Liver (tissue), 9 donors: ENCODE data around the gene NIF3L1. TPM values are rescaled to one million over a fixed set of nuclear protein-coding genes. Genes with fewer than 3 reads are reported as not detected.

Source experiments
- DNase-seq: peaks from one replicate; pipeline ENCODE4 v3.0.0-alpha.2; 2017; ENCODE audit warnings: low spot score
- H3K27ac ChIP-seq, 2 donors: one replicate each; pipeline ENCODE4 v1.7.0; 2013; ENCODE audit warnings: inconsistent platforms in 2 of 2, low read length in 2 of 2, control low read depth in 1 of 2, low read depth in 1 of 2, mild to moderate bottlenecking in 1 of 2
- H3K27me3 ChIP-seq, 4 donors: one replicate each; pipeline versions ENCODE4 v1.6.1 to v1.7.0; 2013; ENCODE audit warnings: low read length in 3 of 4, inconsistent platforms in 1 of 4, mild to moderate bottlenecking in 1 of 4, moderate library complexity in 1 of 4; ENCODE audit not compliant: control insufficient read depth in 4 of 4, insufficient read depth in 4 of 4
- H3K36me3 ChIP-seq, 4 donors: one replicate each; pipeline versions ENCODE4 v1.6.1 to v1.7.0; 2013; ENCODE audit warnings: low read length in 3 of 4, mild to moderate bottlenecking in 3 of 4, low read depth in 1 of 4, moderate library complexity in 1 of 4; ENCODE audit not compliant: control insufficient read depth in 4 of 4, insufficient read depth in 3 of 4
- H3K4me1 ChIP-seq, 4 donors: one replicate each; pipeline versions ENCODE4 v1.6.1 to v1.7.0; 2013; ENCODE audit warnings: low read length in 3 of 4, mild to moderate bottlenecking in 3 of 4, moderate library complexity in 1 of 4; ENCODE audit not compliant: control insufficient read depth in 4 of 4, insufficient read depth in 4 of 4
- H3K4me3 ChIP-seq, 3 donors: one replicate each; pipeline versions ENCODE4 v1.6.1 to v1.7.0; 2013; ENCODE audit warnings: low read length in 3 of 3, control low read depth in 1 of 3, low read depth in 1 of 3, mild to moderate bottlenecking in 1 of 3
- H3K9ac ChIP-seq, 2 donors: one replicate each; pipeline ENCODE4 v1.7.0; 2013; ENCODE audit warnings: low read length in 2 of 2, mild to moderate bottlenecking in 2 of 2, moderate library complexity in 2 of 2, control low read depth in 1 of 2, low read depth in 1 of 2
- H3K9me3 ChIP-seq, 4 donors: one replicate each; pipeline versions ENCODE4 v1.6.1 to v1.7.0; 2013; ENCODE audit warnings: low read length in 3 of 4; ENCODE audit not compliant: control insufficient read depth in 4 of 4
- EGR1 ChIP-seq, 2 donors: IDR thresholded peaks; 2 replicates each; pipeline ENCODE4 v1.6.1; 2016 to 2018; ENCODE audit warnings: antibody characterized with exemption in 2 of 2, low read depth in 2 of 2
- FOXA1 ChIP-seq: IDR thresholded peaks from 2 replicates; pipeline ENCODE4 v1.6.1; 2016; ENCODE audit warnings: antibody characterized with exemption
- FOXA2 ChIP-seq: IDR thresholded peaks from 2 replicates; pipeline ENCODE4 v1.6.1; 2016; ENCODE audit warnings: antibody characterized with exemption
- GABPA ChIP-seq, 2 donors: IDR thresholded peaks in 1 of 2; conservative IDR thresholded peaks in 1 of 2; 2 replicates each; pipeline ENCODE4 v1.6.1; 2016; ENCODE audit warnings: antibody characterized with exemption in 2 of 2, mild to moderate bottlenecking in 1 of 2, moderate library complexity in 1 of 2
- HNF4A ChIP-seq, 2 donors: conservative IDR thresholded peaks; 2 replicates each; pipeline ENCODE4 v1.6.1; 2016; ENCODE audit warnings: antibody characterized with exemption in 2 of 2, mild to moderate bottlenecking in 2 of 2
- HNF4G ChIP-seq: IDR thresholded peaks from 2 replicates; pipeline ENCODE4 v1.6.1; 2016; ENCODE audit warnings: antibody characterized with exemption
- JUND ChIP-seq, 2 donors: IDR thresholded peaks; 2 replicates each; pipeline ENCODE4 v1.6.1; 2016; ENCODE audit warnings: antibody characterized with exemption in 2 of 2
- NR2F2 ChIP-seq: IDR thresholded peaks from 2 replicates; pipeline ENCODE4 v1.6.1; 2016; ENCODE audit warnings: antibody characterized with exemption
- RAD21 ChIP-seq, 2 donors: IDR thresholded peaks; 2 replicates each; pipeline ENCODE4 v1.6.1; 2016; ENCODE audit warnings: antibody characterized with exemption in 2 of 2, mild to moderate bottlenecking in 2 of 2
- RXRA ChIP-seq, 2 donors: IDR thresholded peaks; 2 replicates each; pipeline ENCODE4 v1.6.1; 2017 to 2018; ENCODE audit warnings: antibody characterized with exemption in 2 of 2, mild to moderate bottlenecking in 1 of 2
- SP1 ChIP-seq: IDR thresholded peaks from 2 replicates; pipeline ENCODE4 v1.6.1; 2018; ENCODE audit warnings: antibody characterized with exemption, mild to moderate bottlenecking
- TAF1 ChIP-seq: conservative IDR thresholded peaks from 2 replicates; pipeline ENCODE4 v1.6.1; 2016; ENCODE audit warnings: antibody characterized with exemption, mild to moderate bottlenecking
- YY1 ChIP-seq: IDR thresholded peaks from 2 replicates; pipeline ENCODE4 v1.6.1; 2016; ENCODE audit warnings: antibody characterized with exemption, mild to moderate bottlenecking
- WGBS: extraction: QIAGEN DNeasy Blood & Tissue Kit; methylation state at CpG from one replicate; pipeline ENCODE4 v1.1.7; 2013; 5-methylcytosine and 5-hydroxymethylcytosine counted together
- polyA plus RNA-seq, 2 donors: library from polyadenylated mRNA; stranded (reverse) in 1 of 2; unstranded in 1 of 2; fragments of 200-250 nt in 1 of 2; fragments of >200 nt in 1 of 2; fragmentation: Nextera tagmentation in 1 of 2; extraction: Ambion mirVana in 1 of 2; gene quantifications; one replicate each; pipeline versions ENCODE4 v1.2.1 to v1.2.3, GENCODE V29; 2013 to 2015
- total RNA-seq, 2 donors: library from RNA; depleted of rRNA; stranded (reverse); fragments of >200 nt; gene quantifications; one replicate each; pipeline ENCODE4 v1.2.3, GENCODE V29; 2014
- TF ChIP-seq, protein P1 (sequence below): IDR thresholded peaks from 2 replicates; pipeline ENCODE4 v1.6.1; 2016; ENCODE audit warnings: antibody characterized with exemption
- TF ChIP-seq, protein P2 (sequence below): IDR thresholded peaks from 2 replicates; pipeline ENCODE4 v1.6.1; 2016; ENCODE audit warnings: antibody characterized with exemption
- TF ChIP-seq, protein P3 (sequence below): fragments of 150-350 bp; IDR thresholded peaks from 2 replicates; pipeline ENCODE4 v1.5.1; 2017; ENCODE audit warnings: improper control_type of control experiment, low read depth, low read length; ENCODE audit not compliant: missing input control
- donor health status: healthy.
- donor health status: healthy.
- donor health status: healthy.
- donor health status: healthy.
- donor health status: healthy.

Gene NIF3L1
- total and polyA plus RNA-seq, 4 donors: 13.2 to 20.7 (median 16.5) TPM

DNA sequence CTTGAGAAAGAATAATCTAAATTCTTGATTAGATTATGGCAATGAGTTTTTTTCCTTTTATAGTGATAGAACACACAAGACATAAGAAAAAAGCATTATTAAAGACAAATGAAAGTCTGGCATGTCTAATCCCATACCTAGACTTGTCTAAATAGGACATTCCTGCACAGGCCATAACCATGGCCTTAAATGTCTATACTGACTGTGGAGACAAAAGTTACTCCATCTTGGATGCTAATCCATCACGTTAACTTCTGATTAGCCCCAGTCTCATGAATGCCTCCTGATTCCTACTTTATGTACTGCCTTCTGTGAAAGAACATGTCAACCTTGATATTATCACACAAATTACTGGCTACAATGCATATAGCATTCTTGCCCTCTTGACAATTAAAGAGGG lies 50.7 kb downstream of the NIF3L1 start:
- H3K27ac ChIP-seq: no peak overlapping the region
- 99% methylated on average over 1 of the region's 1 CpG for WGBS
- H3K27me3 ChIP-seq: no peaks in the 10 kb centered on the region
- H3K9ac ChIP-seq: no peak overlapping the region
- H3K4me3 ChIP-seq: no peak overlapping the region
- DNase-seq: no peak
- no peaks in the 10 kb centered on the region for H3K9me3 ChIP-seq
- no peak for TF ChIP-seq NR2F2
- no peak for TF ChIP-seq JUND (IDR thresholded peaks at IDR 0.05)
- TF ChIP-seq SP1: no peak
- TF ChIP-seq RXRA (IDR thresholded peaks at IDR 0.05): no peak
- TF ChIP-seq HNF4G: no peak
- peaks cover 2 to 60% (median 41%) of the 10 kb centered on the region in 4 donors for H3K36me3 ChIP-seq
- H3K4me1 ChIP-seq: no peaks in the 10 kb centered on the region

DNA sequence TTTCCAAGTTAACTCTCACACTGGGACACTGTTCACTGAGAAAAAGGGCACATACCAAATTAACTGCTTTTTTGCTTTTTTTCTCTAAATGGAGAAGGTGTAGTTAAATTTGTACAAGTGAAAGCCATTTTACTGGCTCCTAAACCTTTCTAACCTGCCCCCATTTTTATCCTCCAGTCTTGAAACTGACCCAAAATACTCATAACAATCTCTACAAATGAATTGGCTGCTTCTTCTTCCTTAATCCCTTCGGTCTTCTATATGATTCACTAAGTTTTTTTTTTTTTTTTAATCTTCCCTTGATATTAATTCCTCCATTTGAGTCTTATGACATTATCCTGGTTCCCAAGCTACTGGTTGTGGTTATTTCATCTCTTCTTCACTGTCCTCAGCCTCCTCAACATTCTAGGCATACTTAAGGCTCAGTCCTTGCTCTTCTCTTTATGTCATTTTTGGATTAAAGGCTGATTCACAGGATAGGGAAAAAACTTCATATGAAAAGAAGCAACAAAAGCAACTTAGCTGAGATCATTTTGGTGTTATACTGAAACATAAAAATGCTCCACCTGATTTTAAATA lies 54.4 kb downstream of the NIF3L1 start:
- no peak for DNase-seq
- Histone ChIP-seq H3K4me1 (no peaks in the 10 kb centered on the region), H3K27me3 (no peaks in the 10 kb centered on the region), H3K36me3 (peaks cover 4 to 50% (median 32%) of the 10 kb centered on the region in 4 donors), H3K9me3 (no peaks in the 10 kb centered on the region), H3K27ac (no peak overlapping the region), H3K9ac (no peak overlapping the region), H3K4me3 (no peak overlapping the region)
- TF ChIP-seq HNF4A (conservative IDR thresholded peaks at IDR 0.05) (no peak), YY1 (no peak), FOXA2 (no peak), HNF4G (no peak), EGR1 (IDR thresholded peaks at IDR 0.05; ENCODE audit: low read depth in 2 of 2) (no peak), FOXA1 (no peak), GABPA (IDR thresholded peaks at IDR 0.05 in 1 of 2, conservative IDR thresholded peaks at IDR 0.05 in 1 of 2) (no peak), RAD21 (IDR thresholded peaks at IDR 0.05) (no peak), NR2F2 (no peak), TAF1 (no peak)
- TF ChIP-seq, protein P1, sequence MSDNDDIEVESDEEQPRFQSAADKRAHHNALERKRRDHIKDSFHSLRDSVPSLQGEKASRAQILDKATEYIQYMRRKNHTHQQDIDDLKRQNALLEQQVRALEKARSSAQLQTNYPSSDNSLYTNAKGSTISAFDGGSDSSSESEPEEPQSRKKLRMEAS: no peak
- TF ChIP-seq, protein P2, sequence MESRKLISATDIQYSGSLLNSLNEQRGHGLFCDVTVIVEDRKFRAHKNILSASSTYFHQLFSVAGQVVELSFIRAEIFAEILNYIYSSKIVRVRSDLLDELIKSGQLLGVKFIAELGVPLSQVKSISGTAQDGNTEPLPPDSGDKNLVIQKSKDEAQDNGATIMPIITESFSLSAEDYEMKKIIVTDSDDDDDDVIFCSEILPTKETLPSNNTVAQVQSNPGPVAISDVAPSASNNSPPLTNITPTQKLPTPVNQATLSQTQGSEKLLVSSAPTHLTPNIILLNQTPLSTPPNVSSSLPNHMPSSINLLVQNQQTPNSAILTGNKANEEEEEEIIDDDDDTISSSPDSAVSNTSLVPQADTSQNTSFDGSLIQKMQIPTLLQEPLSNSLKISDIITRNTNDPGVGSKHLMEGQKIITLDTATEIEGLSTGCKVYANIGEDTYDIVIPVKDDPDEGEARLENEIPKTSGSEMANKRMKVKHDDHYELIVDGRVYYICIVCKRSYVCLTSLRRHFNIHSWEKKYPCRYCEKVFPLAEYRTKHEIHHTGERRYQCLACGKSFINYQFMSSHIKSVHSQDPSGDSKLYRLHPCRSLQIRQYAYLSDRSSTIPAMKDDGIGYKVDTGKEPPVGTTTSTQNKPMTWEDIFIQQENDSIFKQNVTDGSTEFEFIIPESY: no peak
- TF ChIP-seq, protein P3, sequence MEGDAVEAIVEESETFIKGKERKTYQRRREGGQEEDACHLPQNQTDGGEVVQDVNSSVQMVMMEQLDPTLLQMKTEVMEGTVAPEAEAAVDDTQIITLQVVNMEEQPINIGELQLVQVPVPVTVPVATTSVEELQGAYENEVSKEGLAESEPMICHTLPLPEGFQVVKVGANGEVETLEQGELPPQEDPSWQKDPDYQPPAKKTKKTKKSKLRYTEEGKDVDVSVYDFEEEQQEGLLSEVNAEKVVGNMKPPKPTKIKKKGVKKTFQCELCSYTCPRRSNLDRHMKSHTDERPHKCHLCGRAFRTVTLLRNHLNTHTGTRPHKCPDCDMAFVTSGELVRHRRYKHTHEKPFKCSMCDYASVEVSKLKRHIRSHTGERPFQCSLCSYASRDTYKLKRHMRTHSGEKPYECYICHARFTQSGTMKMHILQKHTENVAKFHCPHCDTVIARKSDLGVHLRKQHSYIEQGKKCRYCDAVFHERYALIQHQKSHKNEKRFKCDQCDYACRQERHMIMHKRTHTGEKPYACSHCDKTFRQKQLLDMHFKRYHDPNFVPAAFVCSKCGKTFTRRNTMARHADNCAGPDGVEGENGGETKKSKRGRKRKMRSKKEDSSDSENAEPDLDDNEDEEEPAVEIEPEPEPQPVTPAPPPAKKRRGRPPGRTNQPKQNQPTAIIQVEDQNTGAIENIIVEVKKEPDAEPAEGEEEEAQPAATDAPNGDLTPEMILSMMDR: no peak
- WGBS: 80% methylated on average over 1 of the region's 1 CpG
